ENCODE measurements around the gene SAGE1. TPM values are rescaled to one million over a fixed set of nuclear protein-coding genes. Genes with fewer than 3 reads are reported as not detected.

SAGE1 gene
- total RNA-seq, 2 experiments from 2014 or later = not detected

- Mint-ChIP-seq H3K9me3 (no peaks in the 10 kb centered on the region), H3K4me1 (no peaks in the 10 kb centered on the region), H3K4me3 (no peak overlapping the region), H3K36me3 (no peaks in the 10 kb centered on the region), H3K27ac (no peak overlapping the region), H3K27me3 (no peaks in the 10 kb centered on the region)
- POLR2A ChIA-PET = no interaction called here
- ATAC-seq (ENCODE audit: low read depth) (no peak), DNase-seq (no peak)
These were observed 51.0 kb downstream of the SAGE1 start for GRCh38 chrX:135944486-135944885.

GRCh38 chrX:135951291-135951690, 57.8 kb downstream of the SAGE1 start:
- Mint-ChIP-seq H3K4me1 (no peaks in the 10 kb centered on the region), H3K27me3 (no peaks in the 10 kb centered on the region), H3K9me3 (no peaks in the 10 kb centered on the region), H3K4me3 (no peak overlapping the region), H3K36me3 (peaks cover 2% of the 10 kb centered on the region), H3K27ac (no peak overlapping the region)
- POLR2A ChIA-PET = no interaction called here
- DNase-seq (no peak), ATAC-seq (ENCODE audit: low read depth) (no peak)

Other genes with a start within 250 kb of the SAGE1 start
- gene CT45A1, start 180.1 kb upstream of the SAGE1 start, total RNA-seq = not detected
- gene CT45A3, start 125.5 kb upstream of the SAGE1 start, total RNA-seq = not detected
- not detected for gene CT45A5, start 108.2 kb upstream of the SAGE1 start, total RNA-seq
- not detected for gene CT45A6, start 90.9 kb upstream of the SAGE1 start, total RNA-seq
- not detected for gene CT45A2, start 73.7 kb upstream of the SAGE1 start, total RNA-seq
- gene CT45A7, start 56.4 kb upstream of the SAGE1 start, total RNA-seq = not detected
- gene CT45A8, start 39.2 kb upstream of the SAGE1 start, total RNA-seq = not detected
- not detected for gene CT45A9, start 21.9 kb upstream of the SAGE1 start, total RNA-seq
- gene CT45A10, start 272 bp upstream of the SAGE1 start, total RNA-seq = not detected
- gene MMGT1, start 80.3 kb downstream of the SAGE1 start, total RNA-seq = 10 to 100 TPM; 17.5 to 18.7 TPM
- gene SLC9A6, start 91.7 kb downstream of the SAGE1 start, total RNA-seq = 10 to 100 TPM; 14.6 to 17.3 TPM

Data from activated naive CD8-positive, alpha-beta T cell treated with anti-CD3 and anti-CD28 coated beads, Interleukin-2, amount 10 ng/mL, durations not matched to agents 7 days and 5 days (primary cell).